NOMO-1 (cell line): ENCODE results near the gene PRRC2A.
"Not testable (repeated sequence)": the region's sequence is repeated elsewhere in the genome, so short reads cannot be mapped to it uniquely, and the experiment has no call there.

Experiments used
- DNase-seq, 2 experiments: peaks; one replicate each; lab custom pipeline; 2025; ENCODE audit not compliant: unreplicated experiment in 2 of 2; lab: John Stamatoyannopoulos, UW

Gene PRRC2A

DNA sequence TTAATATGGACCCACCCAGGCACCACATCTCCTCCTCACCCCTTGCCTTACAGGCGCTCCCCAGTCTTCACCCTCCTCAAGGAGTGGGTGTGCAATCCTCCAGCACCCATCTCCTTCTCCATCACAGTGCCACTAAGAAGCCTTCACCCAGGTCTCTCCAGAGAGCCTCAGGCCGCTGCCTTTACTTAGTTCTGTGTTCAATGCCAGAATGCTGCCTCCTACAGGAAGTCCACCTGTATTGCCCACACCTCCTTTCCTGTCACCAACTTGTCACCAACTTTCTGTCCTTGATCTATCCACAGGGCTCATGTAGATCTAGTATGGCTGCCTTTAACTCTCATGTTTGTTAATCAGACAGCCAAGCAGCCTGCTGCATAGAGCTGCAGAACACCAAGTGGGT, 35.0 kb upstream of the PRRC2A start:
- peak; percentile 59 to 62 for DNase-seq

DNA sequence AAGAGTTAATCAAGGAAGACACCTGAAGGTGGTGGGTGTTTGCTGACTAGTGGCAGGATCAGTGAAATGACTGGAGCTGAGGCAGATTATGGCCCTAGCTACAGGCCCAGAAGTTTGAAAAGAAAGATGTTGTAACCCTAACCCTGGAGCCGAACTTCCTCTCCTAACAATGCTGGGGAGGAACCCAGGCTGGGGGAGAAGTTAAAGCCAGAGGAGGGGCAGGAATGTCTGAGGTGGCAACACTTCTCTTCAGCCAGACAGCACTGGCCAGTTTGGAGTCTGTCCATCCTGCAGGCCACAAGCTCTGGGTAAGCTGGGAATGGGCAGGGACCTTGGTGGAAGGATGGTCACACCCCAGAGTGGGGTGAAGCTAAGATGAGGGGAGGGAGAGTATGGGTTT, 34.5 kb upstream of the PRRC2A start, which contains the start of gene LST1:
TSS of gene LST1 (plus strand) at position 270 of the 400 bp plus-strand sequence. CDS start 1,023 bp downstream, outside the sequence.
- peak; percentile 86 to 88 for DNase-seq

DNA sequence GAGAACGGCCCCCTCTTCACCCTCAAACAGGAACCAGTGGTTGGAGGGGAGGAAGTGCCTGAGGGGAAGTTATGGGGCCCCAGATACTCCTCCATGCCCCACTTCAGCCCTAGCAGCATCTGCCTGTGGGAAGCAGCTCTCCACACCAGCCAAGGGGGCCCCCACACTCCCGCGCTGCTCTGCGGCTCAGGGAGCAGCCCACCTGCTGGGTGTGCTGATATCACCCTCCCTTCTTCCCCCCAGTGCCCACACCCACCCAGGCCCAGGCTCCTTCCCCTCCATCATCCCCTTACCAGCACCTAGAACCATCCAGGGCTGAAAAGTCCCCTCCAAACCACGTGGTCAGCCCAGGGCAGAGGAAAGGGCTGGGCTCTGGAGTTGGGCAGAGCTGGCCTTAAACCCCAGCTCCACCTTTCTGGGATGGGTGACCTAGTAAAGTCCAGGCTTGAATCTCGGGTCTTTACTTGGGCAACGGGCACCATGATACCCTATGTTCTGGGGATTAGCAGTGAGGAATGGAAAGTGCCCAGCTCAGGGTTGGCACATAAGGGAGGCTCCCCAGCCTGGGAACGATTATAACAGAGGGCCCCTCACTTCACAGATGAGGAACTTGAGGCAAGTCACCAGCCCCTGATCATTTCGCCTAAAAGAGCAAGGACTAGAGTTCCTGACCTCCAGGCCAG, 33.8 kb upstream of the PRRC2A start:
- DNase-seq = peak; percentile 88 to 90

DNA sequence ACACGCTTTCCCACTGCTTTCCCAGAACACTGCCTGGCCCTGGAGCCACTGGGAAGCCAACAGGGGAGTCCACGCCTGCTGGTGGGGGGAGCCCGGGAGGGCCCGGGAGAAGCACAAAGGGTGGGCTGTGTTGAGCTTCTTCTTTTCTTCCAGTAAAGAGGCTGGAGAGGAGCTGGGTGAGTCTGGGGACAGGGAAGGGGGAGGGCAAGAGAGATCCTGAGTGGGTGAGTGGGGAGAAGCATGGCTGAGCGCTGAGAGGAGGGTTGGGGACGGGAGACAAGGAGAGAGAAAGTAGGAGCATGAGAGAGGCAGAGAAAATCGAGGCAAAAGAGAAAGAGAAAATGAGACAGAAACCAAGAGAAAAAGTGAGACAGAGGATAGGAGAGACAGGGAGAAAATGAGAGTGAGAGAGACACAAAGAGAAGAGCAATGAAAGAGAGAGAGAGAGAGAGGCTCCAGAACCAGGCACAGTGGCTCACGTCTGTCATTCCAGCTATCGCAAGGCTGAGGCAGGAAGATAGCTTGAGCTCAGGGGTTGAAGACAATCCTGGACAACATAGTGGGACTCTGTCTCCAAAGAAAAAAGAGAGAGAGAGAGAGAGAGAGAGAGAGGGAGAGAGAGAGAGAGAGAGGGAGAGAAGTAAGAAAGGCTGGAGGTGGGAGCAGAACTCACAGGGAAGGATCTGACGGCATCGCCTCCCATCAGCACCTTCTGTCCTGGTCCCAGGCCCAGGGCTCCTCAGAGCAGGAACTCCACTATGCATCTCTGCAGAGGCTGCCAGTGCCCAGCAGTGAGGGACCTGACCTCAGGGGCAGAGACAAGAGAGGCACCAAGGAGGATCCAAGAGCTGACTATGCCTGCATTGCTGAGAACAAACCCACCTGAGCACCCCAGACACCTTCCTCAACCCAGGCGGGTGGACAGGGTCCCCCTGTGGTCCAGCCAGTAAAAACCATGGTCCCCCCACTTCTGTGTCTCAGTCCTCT, 32.4 kb upstream of the PRRC2A start:
- DNase-seq = no peak

DNA sequence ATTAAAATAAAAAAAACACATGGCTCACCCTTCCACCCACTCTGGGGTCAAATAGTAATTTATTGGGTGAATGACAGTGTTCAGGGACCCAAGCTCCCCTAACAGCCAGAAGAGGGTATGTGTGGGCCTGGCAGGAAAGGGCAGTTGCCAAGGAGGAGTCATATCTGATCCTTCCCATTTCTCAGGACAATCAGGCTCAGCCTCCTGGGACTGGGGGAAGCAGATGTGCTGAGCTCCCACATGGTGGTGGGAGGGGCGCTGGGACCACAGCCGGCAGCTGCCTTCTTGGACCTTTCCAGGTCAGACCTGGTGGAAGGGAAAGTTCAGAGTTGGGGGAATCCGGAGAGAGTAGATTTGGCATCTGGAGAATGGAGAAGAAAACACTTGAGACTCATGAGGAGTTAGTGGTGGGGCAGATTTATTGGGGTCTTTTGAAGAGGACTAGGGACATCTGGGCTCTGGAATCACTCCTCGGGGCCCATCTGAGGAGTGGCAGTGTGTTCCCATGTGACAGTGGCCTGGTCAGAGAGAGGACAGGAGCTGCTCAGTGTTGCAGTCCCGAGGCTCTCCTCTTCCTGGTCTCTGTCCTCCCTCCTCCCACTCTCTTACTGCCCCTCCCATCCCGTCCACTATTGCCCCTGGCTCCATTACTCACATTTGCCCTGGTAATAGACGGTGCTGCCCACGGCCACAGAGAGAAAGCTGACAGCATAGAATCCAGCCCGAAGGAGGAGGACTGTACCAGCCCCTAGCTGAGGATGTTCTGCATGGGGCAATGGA, 31.5 kb upstream of the PRRC2A start:
- DNase-seq = no peak

DNA sequence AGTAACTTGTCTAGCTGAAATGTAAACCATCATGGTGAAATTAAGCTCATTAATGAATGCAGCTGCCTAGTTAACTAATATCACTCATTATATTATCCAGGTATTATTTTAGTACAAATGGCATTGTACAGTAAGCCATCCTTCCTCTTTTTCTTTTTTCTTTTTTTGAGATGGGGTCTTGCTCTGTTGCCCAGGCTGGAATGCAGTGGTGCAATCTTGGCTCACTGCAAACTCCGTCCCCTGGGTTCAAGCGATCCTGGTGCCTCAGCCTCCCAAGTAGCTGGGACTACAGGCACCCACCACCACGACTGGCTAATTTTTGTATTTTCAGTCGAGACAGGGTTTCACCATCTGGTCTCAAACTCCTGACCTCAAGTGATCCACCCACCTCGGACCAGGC, 29.8 kb upstream of the PRRC2A start:
- not testable (repeated sequence) for DNase-seq

GRCh38 chr6:31592396-31592771, 28.1 kb upstream of the PRRC2A start:
- DNase-seq = no peak

DNA sequence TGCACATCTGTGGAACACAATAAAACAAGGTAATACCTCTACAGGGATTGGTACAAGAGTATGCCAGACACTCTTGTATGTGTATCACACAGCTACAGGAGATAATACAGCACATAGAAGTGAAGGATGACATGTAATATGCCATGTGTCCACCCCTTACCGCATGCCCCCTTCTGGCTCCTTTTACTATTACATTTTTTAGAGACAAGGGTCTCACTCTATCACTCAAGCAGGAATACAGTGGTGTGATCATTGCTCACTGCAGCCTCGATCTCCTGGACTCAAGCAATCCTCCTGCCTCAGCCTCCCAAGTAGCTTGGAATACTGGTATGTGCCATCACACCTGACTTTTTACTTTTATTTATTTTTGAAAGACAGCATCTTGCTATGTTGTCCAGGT, 23.5 kb upstream of the PRRC2A start:
- peak; percentile 70 to 80 for DNase-seq

DNA sequence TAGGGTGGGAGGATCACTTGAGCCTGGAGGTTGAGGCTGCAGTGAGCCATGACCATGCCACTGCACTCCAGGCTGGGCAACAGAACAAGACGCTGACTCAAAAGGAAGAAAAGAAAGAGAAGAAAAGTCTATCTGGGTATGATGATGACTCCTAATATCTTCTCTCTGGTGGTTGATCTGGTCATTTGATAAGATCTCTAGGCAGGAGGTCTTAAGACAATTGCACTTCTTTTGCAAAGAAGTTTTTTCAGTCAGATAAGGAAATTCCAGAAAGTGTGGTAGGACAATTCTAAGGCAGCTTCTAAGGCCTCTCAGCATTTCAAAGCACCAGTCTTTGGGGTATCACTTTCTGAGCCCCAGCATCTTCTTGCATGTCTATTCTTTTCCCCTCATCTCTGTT, 13.2 kb upstream of the PRRC2A start:
- DNase-seq = no peak

GRCh38 chr6:31609519-31610406, 10.8 kb upstream of the PRRC2A start:
- no peak for DNase-seq

DNA sequence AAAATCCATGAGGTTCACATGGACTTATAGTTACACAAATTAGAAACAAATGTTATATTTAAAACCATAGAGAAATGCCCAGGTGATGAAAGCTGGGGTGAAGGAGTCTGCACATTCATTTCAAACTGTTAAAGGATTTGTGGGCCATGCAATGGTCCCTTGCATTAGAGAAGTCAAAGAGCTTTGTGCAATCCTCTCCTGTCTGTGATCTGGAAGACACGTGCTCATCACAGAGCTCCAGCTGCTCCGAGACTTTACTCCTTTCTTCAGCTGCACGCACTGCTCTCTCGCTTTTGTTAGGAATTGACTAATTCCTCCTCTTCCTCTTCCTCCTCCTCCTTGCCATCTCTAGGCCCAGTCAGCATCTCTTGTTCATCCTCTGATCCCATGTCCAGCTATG, 9.5 kb upstream of the PRRC2A start:
- no peak for DNase-seq

GRCh38 chr6:31614075-31614619, 6.4 kb upstream of the PRRC2A start:
- DNase-seq = peak; percentile 47 to 67

- DNase-seq = peak in 1 of 2 experiments; percentile 67
These were observed 5.6 kb upstream of the PRRC2A start, which contains the start of gene AIF1 for GRCh38 chr6:31614684-31615578. AIF1 (plus strand) TSS chr6:31615234; CDS start chr6:31615330, 96 bp downstream.

GRCh38 chr6:31615748-31616147, 4.8 kb upstream of the PRRC2A start:
- DNase-seq = peak; percentile 91 to 92

GRCh38 chr6:31617010-31617409, 3.5 kb upstream of the PRRC2A start:
- DNase-seq = no peak

DNA sequence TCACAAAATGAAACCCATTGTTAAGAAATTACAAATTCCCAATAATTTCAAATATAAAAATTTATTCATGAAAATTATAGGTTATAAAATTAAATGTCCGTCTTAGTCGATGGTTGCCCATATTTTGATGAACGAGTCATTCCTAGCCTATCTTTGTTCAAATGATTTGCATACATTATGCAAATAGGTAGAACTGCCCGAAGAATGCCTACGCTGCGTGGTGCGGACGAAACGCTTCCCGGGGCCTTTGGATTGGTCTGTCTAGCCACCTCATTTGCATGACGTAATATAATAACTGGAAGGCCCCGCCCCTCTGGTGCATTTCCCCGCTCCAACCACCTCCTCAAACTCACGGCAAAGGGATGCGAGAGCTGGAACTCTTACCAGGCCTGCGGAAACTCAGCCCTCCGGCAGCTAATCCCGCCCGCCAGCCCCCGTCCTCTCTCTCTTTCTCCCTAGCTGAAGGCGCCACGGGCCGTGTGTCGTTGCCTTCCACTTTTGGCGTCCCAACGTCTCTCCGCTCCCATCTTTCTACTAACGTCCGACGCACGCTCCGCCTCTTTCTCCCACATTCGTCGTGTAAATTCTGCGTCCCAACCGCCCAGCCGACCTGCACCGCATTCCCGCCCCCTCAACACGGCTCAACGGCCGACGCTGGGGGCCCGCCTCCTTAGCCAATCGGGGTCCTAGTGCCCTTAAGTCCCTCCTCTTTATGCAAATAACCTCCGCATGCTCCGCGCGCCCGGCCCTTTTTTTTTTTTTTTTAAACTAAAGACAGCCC, 520 bp upstream of the PRRC2A start:
- DNase-seq = peak; percentile 99

DNA sequence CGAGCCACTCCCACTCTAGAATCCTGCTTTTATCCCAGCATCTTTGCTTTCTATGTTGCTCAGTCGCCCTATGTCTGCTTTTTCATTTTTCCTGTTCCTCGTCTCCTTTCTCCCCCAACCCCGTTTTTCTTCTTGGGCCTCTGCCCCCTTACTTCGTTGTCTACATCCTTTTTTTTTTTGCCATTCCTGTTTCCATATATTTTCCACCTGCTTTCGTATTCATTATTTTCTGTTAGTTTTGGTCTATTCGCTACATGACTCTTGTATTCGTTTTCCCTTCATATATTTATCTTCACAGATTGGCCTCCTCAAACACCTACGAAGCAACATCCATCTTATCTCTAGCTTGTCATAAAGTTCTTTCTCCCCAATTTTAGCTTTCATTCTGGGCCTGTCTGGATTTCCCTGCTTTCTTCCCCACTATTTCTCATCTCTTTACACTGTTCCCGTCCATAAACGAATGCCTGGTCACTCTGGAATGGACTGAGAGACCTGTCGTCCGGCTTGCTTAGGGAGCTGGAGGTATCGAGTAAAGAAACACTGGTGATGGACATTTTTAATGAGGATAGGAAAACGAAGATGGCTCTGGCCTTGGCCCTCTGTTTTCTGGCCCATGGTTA, 915 bp downstream of the PRRC2A start:
- no peak for DNase-seq
